Spinal cord (tissue), 10 donors: ENCODE measurements around the gene RAMAC. TPM values are rescaled to one million over a fixed set of nuclear protein-coding genes. Genes with fewer than 3 reads are reported as not detected.
"Not testable (repeated sequence)": the region's sequence is repeated elsewhere in the genome, so short reads cannot be mapped to it uniquely, and the experiment has no call there.

ENCODE experiments used
- DNase-seq, 6 donors: peaks; one replicate each; pipeline versions ENCODE4 v3.0.0 to v3.0.0-alpha.2; 2013 to 2015; ENCODE audit warnings: low spot score in 6 of 6, low read depth in 4 of 6
- H3K27ac ChIP-seq: one replicate; pipeline ENCODE4 v1.5.1; 2013; ENCODE audit warnings: low read depth, low read length, control low read depth
- H3K27me3 ChIP-seq: one replicate; pipeline ENCODE4 v1.6.1; 2013; ENCODE audit warnings: low read length; ENCODE audit not compliant: control insufficient read depth, insufficient read depth
- H3K36me3 ChIP-seq: one replicate; pipeline ENCODE4 v1.6.1; 2013; ENCODE audit warnings: low read length; ENCODE audit not compliant: control insufficient read depth, insufficient read depth
- H3K4me1 ChIP-seq: one replicate; pipeline ENCODE4 v1.6.1; 2013; ENCODE audit warnings: low read length; ENCODE audit not compliant: control insufficient read depth, insufficient read depth
- H3K4me3 ChIP-seq: one replicate; pipeline ENCODE4 v1.5.1; 2013; ENCODE audit warnings: low read depth, low read length, control low read depth
- H3K9me3 ChIP-seq: one replicate; pipeline ENCODE4 v1.6.1; 2013; ENCODE audit warnings: low read length; ENCODE audit not compliant: control insufficient read depth, insufficient read depth
- WGBS: methylation state at CpG from one replicate; pipeline ENCODE4 v1.1.5; 2013; ENCODE audit warnings: missing lambda C conversion rate; ENCODE audit not compliant: insufficient coverage; 5-methylcytosine and 5-hydroxymethylcytosine counted together
- polyA plus RNA-seq, 2 donors: library from polyadenylated mRNA; unstranded; fragments of 120-200 nt; gene quantifications; one replicate each; pipeline ENCODE4 v1.2.1, GENCODE V29; 2013; ENCODE audit not compliant: insufficient read length in 2 of 2
- total RNA-seq, 2 donors: library from RNA; depleted of rRNA in 1 of 2; stranded (reverse); fragments of 120-200 nt in 1 of 2; fragments of >200 nt in 1 of 2; gene quantifications; one replicate each; pipeline versions ENCODE4 v1.2.3 to v1.2.4, GENCODE V29; 2013 to 2014
- donor health status: healthy.

The RAMAC gene
- total and polyA plus RNA-seq, 4 donors, result 26.8 to 35.6 (median 33.6) TPM

DNA sequence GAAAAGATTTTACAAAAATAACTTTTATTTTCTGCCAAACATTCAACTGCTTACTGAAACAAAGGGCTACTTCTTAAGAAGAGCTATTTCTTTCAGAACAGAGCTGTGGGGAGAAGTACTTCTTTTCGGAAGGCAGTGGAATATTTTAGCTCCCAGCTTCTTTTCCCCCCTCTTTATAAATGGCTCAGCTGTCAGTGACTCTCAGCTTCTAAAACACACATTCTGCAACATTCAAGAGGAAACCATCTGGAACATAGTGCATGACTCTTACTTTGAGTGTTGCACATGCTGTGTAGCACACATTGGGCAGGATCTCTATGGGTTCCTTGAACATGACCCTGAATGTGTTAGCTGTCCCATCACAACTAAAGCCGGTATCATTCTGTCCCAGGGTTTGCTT lies 32.4 kb downstream of the RAMAC start:
- Histone ChIP-seq H3K9me3 (no peaks in the 10 kb centered on the region), H3K36me3 (peaks cover 25% of the 10 kb centered on the region)

DNA sequence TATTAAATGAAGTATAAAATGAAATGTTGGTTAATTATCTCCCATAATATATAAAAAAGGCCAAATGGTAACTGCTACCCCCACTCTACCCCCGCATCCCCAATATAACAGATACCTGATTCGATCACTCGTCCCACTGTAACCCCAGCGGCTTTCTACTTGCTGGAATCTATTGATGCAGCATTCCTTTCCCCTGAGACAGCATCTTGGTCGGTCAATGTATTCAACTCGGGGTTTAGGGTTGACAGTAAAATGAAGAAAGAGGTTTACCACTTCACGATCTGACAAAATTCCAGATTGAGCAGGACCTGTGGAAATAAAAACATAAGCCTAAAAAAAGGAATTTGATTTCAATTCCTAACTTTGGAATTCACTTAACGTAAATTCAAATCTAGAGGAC lies 44.0 kb downstream of the RAMAC start:
- Histone ChIP-seq H3K4me1 (no peaks in the 10 kb centered on the region), H3K4me3 (no peak overlapping the region), H3K27ac (no peak overlapping the region), H3K27me3 (no peaks in the 10 kb centered on the region), H3K36me3 (peaks cover 14% of the 10 kb centered on the region), H3K9me3 (no peaks in the 10 kb centered on the region)
- no peak for DNase-seq
- WGBS, result 80% methylated on average over 1 of the region's 8 CpGs

More for the DNA sequence above, 32.4 kb downstream of the RAMAC start:
- Histone ChIP-seq H3K4me1 (peaks cover 5% of the 10 kb centered on the region), H3K4me3 (no peak overlapping the region), H3K27me3 (no peaks in the 10 kb centered on the region), H3K27ac (no peak overlapping the region)
- peak in 2 of 6 donors; percentile 38 to 73 for DNase-seq
- WGBS, result no CpG with 5 or more reads among the region's 2 CpGs

DNA sequence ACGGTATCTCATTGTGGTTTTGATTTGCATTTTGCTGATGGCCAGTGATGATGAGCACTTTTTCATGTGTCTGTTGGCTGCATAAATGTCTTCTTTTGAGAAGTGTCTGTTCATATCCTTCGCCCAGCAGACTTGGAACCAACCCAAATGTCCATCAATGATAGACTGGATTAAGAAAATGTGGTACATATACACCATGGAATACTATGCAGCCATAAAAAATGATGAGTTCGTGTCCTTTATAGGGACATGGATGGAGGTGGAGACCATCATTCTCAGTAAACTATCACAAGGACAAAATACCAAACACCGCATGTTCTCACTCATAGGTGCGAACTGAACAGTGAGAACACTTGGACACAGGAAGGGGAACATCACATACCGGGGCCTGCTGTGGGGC lies 45.2 kb downstream of the RAMAC start:
- not testable (repeated sequence) for H3K27me3 ChIP-seq, H3K4me3 ChIP-seq, DNase-seq, H3K9me3 ChIP-seq, H3K27ac ChIP-seq, H3K4me1 ChIP-seq
- peaks cover 14% of the 10 kb centered on the region for H3K36me3 ChIP-seq
- WGBS, result no CpG with 5 or more reads among the region's 6 CpGs

DNA sequence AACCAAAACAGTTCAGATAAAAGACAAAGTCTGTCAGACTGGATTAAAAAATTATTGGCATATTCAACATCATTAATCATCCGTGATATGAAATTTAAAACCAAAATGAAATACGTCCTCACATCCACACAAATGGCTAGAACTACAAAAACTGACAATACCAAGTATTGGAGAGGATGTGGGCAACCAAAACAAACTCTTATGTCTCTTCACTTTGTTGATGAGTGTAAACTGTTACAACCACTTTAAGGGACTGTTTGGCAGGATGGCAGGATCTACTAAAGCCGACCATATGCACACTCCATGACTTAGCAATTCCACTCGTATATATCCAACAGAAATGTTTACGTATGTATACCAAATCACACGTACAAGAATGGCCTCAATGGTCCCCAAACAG lies 50.2 kb downstream of the RAMAC start:
- Histone ChIP-seq H3K27me3 (no peaks in the 10 kb centered on the region), H3K36me3 (peaks cover 23% of the 10 kb centered on the region), H3K9me3 (no peaks in the 10 kb centered on the region), H3K4me1 (no peaks in the 10 kb centered on the region), H3K27ac (no peak overlapping the region), H3K4me3 (no peak overlapping the region)
- WGBS, result 100% methylated on average over 1 of the region's 6 CpGs
- DNase-seq, result no peak

DNA sequence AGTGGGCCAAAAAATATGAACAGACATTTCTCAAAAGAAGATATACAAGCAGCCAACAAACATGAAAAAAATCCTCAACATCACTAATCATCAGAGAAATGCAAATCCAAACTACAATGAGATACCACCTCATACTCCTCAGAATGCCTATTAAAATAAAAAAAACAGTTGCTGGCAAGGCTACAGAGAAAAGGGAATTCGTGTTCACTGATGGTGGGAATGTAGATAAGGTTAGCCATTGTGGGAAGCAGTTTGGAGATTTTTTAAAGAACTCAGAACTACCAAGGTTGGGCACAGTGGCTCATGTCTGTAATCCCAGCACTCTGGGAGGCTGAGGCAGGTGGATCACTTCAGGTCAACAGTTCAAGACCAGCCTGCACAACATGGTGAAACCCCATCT lies 53.2 kb downstream of the RAMAC start:
- Histone ChIP-seq H3K4me1 (no peaks in the 10 kb centered on the region), H3K36me3 (peaks cover 30% of the 10 kb centered on the region), H3K27me3 (no peaks in the 10 kb centered on the region), H3K27ac (no peak overlapping the region), H3K9me3 (no peaks in the 10 kb centered on the region), H3K4me3 (no peak overlapping the region)
- WGBS, result no CpG with 5 or more reads among the region's 1 CpG
- no peak for DNase-seq

Other genes starting within 250 kb of the RAMAC start
- gene FSD2, start 180.1 kb upstream of the RAMAC start, total RNA-seq, result under 1 TPM in 1 of 2 donors, not detected in 1; 0.06 TPM
- under 1 TPM; 0.36 to 0.63 TPM for gene FSD2, start 180.1 kb upstream of the RAMAC start, polyA plus RNA-seq
- gene WHAMM, start 176.6 kb upstream of the RAMAC start, total RNA-seq, result 1 to 10 TPM; 4.4 to 5.1 TPM
- gene WHAMM, start 176.6 kb upstream of the RAMAC start, polyA plus RNA-seq, result 1 to 10 TPM; 9.4 to 9.8 TPM
- 10 to 100 TPM; 29.6 to 36.0 TPM for gene HOMER2, start 33.5 kb upstream of the RAMAC start, total RNA-seq
- gene HOMER2, start 33.5 kb upstream of the RAMAC start, polyA plus RNA-seq, result 10 to 100 TPM; 22.4 to 25.9 TPM
- 10 to 100 TPM; 11.3 to 18.6 TPM for gene C15orf40, start 25.4 kb downstream of the RAMAC start, total RNA-seq
- 10 to 100 TPM; 19.8 to 20.8 TPM for gene C15orf40, start 25.4 kb downstream of the RAMAC start, polyA plus RNA-seq
- 100 to 1,000 TPM in 1 of 2 donors, 10 to 100 TPM in 1; 74.6 to 149 TPM for gene BTBD1, start 81.0 kb downstream of the RAMAC start, total RNA-seq
- gene BTBD1, start 81.0 kb downstream of the RAMAC start, polyA plus RNA-seq, result 10 to 100 TPM; 71.0 to 86.2 TPM
- gene TM6SF1, start 121.4 kb downstream of the RAMAC start, total RNA-seq, result 10 to 100 TPM in 1 of 2 donors, 1 to 10 TPM in 1; 4.7 to 15.6 TPM
- gene TM6SF1, start 121.4 kb downstream of the RAMAC start, polyA plus RNA-seq, result 10 to 100 TPM; 12.0 to 12.5 TPM
- 100 to 1,000 TPM in 1 of 2 donors, 10 to 100 TPM in 1; 64.2 to 113 TPM for gene HDGFL3, start 221.6 kb downstream of the RAMAC start, total RNA-seq
- 100 to 1,000 TPM; 140 to 195 TPM for gene HDGFL3, start 221.6 kb downstream of the RAMAC start, polyA plus RNA-seq